IPS DF 19.7 (cell line): ENCODE measurements around the gene TEX19.
"Not testable (repeated sequence)": the region's sequence is repeated elsewhere in the genome, so short reads cannot be mapped to it uniquely, and the experiment has no call there.

Experiments used
- DNase-seq: peaks from one replicate; pipeline ENCODE4 v3.0.0-alpha.2; 2013; ENCODE audit warnings: low read depth, low spot score

The TEX19 gene

DNA sequence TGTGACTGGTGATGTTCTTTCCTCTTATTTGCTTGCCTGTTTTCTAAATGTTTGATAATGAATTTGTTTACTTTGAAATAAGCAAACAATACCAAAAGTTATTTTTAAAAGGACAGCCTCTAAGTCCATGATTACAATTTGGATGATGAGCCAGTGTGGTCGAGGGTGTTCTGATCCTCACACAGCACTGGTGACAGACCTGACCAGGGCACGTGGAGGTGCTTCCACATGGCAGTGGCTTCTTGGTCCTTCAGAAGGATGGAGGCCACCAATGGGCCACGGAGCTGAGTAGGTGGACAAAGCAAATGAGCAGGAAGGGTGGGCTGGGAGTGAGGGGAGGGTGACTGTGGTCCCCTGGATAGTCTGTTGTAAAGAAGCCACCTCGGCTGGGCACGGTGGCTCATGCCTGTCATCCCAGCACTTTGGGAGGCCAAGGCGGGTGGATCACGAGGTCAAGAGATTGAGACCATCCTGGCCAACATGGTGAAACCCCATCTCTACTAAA lies 4.2 kb upstream of the TEX19 start:
- DNase-seq, result no peak

DNA sequence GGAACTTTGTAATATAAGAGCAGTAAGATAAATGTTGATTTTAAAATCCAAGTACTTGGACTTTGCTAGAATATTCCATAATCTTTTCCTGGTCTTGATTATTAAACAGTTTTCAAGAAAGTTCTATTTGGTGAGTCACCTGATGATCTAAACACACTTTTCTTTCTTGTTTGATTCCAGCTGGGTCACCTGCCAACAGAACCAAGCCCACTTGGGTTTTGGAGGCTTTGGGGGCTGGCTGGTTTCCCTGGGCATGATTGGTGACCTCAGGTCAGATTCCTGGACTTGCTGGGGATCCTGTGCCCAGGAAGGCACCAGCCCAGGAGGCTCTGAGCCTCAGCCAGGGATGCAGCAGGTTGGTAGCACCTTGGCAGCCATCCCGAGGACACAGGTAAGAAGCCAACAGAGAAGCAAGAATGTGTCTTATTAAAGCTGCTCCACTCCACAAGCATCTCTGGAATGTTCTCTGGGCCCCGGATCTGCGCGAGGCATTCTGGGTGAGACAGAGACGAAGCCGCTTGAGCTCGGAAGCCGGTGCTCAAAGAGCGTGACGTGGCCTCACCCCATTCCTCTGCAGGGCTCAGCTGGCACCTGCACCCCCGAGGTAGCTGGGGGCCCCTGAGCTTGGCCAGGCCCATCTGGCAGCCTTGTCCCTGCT lies 3.1 kb upstream of the TEX19 start:
- DNase-seq, result no peak

DNA sequence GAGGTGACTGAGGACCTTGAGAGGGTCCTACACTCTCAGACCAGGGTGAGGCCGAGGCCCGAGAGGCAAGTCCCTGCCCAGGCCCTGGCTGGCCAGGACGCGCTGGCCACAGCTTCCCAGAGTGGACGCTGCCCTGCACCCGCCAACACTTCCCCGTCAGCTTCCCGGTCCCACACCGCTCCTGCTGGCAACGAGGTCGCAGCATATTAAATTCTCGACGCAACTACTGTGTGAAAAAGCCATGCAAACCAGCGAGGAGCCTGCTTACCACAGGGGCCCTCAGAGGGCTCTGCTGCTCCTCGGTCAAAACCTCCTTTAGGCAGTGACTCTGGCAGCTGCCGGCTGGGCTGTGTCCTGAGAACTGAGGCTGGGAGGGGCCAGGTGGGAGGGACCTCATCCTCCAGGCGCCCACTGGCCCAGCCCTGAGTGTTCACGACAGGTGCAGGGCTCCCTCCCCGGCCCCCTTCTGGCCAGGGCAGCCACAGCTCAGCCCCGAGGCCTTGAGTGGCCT lies 2.1 kb upstream of the TEX19 start:
- no peak for DNase-seq

DNA sequence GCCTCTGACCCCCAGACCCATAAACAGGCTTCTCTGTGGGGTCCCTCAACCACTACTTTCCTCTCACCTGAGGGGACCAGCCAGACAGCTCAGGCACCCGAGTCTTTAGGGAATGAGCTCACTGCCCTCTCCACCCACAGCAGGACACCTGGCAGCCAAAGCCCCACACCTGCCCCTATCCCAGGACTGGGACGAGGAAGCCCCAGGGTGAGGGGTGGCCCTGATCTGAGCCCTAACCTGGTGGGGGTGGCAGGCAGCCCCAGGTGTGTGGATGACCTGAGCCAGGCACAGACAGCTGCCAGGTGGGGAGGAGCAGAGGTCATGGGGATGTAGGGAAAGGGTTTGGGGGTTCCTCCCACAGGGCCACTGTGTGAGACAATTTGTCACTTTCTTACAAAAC lies 1.7 kb upstream of the TEX19 start:
- DNase-seq, result no peak

DNA sequence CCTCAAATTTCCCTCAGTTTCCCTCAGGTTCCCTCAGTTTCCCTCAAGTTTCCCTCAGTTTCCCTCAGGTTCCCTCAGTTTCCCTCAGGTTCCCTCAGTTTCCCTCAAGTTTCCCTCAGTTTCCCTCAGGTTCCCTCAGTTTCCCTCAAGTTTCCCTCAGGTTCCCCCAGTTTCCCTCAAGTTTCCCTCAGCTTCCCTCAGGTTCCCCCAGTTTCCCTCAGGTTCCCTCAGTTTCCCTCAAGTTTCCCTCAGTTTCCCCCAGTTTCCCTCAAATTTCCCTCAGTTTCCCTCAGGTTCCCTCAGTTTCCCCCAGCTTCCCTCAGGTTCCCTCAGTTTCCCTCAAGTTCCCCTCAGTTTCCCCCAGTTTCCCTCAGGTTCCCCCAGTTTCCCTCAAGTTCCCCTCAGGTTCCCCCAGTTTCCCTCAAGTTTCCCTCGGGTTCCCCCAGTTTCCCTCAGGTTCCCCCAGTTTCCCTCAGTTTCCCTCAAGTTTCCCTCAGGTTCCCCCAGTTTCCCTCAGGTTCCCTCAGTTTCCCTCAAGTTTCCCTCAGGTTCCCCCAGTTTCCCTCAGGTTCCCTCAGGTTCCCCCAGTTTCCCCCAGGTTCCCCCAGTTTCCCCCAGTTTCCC lies 516 bp downstream of the TEX19 start:
- DNase-seq, result not testable (repeated sequence)

DNA sequence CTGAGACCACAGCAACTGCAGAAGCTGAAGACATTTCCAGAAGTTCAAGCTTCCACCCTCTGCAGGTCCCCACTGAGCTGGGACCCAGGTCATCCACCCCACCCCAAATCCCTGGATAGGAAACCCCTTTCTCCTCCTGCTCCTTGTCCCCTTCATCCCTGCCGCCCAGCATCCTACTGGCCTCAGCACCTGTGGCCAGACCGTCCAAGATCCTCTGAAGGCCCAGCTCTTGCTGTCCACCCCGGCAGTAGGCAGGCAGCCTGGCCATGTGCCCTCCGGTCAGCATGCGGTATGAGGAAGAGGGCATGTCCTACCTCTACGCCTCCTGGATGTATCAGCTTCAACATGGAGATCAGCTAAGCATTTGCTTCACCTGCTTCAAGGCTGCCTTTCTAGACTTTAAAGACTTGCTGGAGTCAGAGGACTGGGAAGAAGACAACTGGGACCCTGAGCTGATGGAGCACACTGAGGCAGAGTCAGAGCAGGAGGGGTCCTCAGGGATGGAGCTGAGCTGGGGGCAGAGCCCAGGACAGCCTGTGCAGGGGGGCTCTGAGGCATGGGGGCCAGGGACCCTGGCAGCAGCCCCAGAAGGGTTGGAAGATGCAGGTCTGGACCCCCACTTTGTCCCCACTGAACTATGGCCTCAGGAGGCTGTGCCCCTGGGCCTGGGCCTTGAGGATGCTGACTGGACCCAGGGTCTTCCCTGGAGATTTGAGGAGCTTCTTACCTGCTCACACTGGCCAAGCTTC lies 3.0 kb downstream of the TEX19 start:
- no peak for DNase-seq

DNA sequence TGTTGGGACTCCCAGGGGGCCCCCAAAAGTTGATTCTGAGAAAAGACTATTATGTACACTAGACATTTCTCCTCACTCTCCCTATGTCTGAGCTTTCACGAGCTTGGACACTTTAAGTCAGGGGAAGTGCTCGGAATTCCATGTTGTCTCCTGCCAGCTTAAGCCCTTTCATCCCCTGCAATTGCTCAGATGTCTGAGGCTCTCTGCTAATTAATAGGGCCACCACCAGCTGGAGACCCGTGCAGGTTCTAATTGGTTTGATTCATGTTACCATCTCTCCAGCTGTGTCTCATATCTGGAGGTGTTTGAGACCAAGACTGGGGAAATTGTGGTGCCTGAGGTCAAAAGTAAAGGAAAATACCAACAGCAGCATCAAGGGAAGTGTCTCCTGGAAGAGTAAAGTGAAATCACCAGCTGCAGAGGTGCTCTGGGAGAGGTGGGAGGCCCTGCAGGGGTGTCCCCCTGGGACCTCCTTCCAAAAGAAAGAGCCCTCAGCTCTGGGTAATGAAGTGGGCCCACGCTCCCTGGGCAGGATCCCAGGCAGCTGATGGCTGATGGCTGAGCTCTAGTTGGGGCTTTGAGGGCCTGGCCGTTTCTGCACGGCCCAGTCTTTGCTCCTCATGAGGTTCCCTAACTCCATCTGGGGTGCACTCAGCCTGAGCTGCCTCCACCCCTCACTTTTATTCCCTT lies 6.7 kb downstream of the TEX19 start:
- no peak for DNase-seq

DNA sequence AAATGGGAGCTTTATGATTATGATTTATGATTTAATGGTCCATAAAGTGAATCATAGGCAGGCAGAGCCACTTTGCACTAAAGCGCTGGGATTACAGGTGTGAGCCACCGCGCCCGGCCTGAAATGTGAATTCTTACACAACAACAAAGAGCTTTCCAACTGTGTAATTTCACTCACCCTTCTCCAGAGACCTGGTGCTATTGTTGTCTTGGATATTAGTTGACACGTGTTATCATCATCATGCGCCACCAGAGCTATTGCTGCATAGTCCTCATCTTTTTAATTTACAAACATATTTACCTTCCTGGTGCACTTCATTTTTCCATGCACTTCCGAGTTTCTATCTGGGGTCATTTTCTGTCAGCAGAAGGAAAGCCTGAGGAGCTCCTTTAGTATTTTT lies 7.7 kb downstream of the TEX19 start:
- no peak for DNase-seq

DNA sequence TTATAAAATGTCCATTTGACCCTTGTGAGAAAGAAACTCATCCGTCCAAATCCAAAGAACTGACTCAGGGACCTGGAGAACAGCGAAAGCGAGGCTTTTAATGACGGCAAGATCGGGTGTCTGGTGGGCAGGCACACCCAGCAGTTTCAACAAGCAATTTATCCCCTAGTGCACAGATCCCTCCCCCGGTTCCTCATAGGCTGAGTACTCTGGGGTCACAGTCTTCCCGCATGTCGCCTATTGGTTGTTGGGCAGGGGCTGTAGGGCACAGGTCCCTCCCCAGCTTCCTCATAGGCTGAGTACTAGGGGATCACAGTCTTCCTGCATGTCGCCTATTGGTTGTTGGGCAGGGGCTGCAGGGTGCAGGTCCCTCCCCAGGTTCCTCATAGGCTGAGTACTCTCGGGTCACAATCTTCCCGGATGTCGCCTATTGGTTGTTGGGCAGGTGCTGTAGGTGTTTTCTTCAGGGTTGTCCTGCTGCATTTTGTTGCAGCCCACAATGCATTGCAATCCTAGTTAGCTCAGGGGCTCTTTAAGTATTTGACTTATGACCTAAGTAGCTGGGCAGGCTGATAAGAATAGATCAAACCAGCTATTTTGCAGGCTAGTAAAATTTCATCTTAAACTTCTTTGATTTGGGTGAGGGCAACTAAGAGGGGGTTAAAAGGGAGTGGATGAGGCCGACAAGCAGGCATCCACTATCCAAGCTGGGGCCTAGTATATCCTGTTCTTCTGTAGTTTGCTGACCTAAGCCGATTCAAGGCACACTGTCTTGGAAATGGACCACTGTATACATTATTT lies 8.9 kb downstream of the TEX19 start:
- DNase-seq, result peak; percentile 78

DNA sequence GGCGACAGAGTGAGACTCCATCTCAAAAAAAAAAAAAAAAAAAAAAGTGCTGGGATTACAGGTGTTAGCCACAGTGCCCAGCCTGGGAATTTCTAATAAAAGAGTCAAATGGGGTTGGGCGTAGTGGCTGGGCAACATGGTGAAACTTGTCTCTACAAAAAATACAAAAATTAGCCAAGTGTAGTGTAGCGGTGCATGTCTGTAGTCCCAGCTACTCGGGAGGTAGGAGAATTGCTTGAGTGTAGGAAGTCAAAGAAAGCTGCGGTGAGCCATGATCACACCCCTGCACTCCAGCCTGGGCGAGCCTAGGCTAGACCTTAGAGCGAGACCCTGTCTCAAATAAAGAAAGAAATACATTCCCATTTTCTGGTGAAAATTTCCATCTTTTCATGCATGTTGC lies 10.2 kb downstream of the TEX19 start:
- no peak for DNase-seq

DNA sequence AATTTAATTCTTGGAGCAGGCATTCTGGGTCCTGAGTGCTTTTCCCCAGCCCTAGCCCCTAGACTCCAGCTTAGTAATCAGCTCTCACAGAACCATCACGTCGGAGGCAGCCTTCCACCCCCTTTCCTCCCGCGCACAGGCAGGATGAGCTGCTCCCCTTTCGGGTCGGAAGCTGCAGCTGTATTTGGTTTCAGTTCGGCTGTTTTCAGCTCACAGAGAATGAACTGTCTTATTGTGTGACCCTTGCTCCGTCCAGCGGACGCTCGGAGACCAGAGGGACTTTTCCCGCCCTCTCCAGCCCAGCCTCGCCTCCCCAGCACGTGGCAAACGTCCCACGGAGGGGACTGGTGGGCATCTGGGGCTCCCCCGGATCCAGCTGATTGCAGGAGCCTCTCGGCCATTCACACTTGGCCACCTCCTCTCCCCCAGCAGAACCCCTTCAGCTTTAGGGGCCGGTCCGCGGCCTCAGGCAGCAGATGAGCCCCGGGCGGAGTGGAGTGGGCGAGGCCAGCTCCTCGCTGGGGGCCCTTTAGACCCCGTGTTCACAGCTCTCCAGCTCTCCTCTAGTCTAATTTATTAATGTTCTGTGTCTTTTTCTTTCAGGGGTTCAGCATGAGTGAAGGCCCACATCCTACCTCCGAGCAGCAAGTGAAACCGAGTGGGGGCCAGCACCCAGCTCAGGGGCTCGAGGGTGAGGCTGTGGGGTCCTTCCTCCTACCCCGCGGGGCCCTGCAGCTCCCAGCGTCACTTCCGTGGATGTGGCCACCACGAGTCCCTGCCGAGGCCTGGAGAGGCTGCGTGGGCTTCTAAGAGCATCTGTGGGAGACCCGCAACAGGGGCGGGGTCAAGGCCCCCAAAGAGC lies 11.7 kb downstream of the TEX19 start:
- no peak for DNase-seq

DNA sequence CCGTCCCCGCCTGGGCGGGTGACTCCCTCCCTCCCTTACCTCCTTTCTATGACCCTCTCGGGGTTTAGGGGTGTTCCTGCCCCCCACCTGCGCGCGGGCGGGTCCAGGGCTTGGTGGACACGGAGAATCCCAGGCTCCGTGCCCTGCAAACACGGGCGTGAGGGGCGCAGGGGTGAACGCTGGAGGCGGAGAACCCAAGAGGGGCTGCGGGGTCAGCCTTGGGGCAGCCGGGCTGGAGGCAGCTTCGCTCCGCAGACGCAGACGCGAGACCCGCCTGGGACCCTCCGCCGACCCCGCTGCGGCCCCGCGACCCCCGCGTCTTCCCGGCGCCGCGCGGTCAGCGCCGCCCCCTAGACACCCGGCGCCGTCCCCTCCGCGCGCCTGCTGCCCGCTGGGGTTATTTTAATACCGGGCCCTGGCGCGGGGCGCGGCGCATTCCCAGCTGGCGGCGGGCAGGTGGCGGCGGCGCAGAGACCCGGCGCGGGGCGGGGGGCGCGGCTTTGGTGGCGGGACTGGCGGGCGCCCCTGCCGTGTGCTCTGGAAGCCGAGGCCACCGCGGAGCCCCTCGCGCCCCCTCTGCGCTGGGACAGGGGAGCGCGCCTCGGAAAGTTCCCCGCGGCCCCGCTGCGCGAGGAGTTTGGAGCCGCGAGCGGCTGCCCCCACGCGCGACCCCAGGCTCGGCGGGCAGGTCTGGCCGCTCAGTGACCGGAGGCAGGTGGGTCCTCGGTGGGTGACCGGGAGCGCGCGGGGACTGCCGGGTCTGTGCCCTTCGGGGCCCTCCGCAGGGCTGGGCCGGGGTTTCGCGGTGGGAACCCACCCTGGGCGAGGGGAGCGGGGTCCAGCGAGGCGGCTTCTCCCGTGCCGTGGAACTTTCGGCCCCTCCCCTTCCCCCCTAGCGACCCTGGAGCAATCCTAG lies 12.5 kb downstream of the TEX19 start, which contains the start of gene UTS2R:
UTS2R (plus strand) TSS at position 433 of the 916 bp plus-strand sequence. CDS start 2,560 bp downstream, outside the sequence.
- no peak for DNase-seq

DNA sequence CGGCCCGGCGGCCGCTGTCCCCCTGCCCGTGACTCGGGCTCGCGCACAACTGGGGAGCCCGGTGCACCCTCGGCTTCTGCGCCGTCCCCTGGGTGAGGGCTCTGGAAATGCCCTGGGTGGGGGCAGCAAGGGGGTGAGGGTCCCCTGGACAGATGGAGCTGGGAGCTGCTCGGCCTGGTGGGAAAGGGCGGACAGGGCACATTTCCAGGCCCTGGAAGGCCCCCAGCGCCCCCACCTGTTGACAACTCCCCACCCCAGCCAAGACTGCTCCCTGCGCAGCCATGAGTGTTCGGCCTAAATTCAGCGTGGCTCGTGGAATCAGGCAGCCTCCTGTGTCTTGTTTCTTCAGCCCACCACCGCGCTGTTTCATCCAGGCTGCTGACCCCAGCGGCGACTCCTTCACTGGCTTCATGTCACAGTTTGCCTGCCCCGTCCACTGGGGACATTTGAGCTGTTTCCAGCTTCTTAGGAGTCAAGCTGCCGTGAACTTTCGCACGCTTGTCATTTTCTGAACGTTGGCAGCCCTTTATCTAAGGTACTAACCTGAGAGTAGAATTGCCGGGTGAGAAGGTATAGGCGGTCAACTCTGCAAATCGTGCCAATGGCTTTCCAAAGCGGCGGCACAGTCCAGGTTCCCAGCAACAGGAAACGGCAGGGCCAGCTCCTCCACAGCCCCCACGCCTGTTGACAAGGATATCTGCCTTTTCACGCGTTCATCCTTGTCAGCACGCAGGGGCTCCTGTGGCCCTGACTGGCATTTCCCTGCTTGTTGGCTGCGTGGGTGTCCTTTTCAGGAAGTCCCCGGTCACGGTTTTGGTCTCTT lies 13.4 kb downstream of the TEX19 start:
- no peak for DNase-seq

DNA sequence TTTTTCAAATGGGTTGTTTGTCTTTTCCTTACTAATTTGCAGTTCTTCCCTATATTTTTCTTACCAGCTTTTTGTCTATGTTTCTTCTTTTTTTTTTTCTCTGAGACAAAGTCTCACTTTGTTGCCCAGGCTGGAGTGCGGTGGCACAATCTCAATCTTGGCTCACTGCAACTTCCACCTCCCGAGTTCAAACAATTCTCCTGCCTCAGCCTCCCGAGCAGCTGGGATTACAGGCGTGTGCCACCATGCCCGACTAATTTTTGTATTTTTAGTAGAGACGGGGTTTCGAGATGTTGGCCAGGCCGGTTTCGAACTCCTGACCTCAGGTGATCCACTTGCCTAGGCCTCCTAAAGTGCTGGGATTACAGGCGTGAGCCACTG lies 14.0 kb downstream of the TEX19 start:
- not testable (repeated sequence) for DNase-seq

DNA sequence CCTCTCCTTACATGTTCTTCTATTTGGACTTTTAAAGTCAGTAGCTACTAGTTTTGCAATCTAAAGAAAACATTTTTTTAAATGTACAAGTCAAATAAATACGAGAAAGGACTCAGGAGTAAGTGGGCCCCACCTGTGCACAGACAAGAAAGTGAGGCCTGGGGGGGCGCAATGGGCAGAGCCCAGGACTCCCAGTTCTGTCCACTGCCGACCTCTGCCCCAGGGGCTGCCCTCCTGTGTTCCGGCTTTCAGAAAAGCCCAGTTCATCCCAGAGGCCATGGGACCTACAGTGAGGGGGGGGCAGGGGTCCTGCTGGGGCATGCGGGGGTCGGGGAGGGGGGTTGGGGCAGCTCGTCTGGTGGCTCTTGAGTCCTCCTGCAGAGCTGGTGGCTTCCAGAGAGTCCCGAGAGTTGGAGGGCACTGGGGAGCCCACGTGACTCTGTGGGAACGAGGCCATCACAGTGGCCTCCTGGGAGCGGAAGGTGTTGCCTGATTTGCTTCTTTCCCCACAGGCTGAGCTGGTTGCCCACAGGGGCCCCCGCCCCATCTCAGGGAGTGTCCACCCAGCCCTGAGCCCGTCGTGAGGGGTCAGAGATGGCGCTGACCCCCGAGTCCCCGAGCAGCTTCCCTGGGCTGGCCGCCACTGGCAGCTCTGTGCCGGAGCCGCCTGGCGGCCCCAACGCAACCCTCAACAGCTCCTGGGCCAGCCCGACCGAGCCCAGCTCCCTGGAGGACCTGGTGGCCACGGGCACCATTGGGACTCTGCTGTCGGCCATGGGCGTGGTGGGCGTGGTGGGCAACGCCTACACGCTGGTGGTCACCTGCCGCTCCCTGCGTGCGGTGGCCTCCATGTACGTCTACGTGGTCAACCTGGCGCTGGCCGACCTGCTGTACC lies 14.9 kb downstream of the TEX19 start:
- DNase-seq, result no peak

DNA sequence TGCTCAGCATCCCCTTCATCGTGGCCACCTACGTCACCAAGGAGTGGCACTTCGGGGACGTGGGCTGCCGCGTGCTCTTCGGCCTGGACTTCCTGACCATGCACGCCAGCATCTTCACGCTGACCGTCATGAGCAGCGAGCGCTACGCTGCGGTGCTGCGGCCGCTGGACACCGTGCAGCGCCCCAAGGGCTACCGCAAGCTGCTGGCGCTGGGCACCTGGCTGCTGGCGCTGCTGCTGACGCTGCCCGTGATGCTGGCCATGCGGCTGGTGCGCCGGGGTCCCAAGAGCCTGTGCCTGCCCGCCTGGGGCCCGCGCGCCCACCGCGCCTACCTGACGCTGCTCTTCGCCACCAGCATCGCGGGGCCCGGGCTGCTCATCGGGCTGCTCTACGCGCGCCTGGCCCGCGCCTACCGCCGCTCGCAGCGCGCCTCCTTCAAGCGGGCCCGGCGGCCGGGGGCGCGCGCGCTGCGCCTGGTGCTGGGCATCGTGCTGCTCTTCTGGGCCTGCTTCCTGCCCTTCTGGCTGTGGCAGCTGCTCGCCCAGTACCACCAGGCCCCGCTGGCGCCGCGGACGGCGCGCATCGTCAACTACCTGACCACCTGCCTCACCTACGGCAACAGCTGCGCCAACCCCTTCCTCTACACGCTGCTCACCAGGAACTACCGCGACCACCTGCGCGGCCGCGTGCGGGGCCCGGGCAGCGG lies 15.7 kb downstream of the TEX19 start:
- no peak for DNase-seq
